Measurements from ENCODE around the gene NUDT16L1.
A peak's percentile ranks its signal among the peaks of the same experiment; 100 is the strongest.

The NUDT16L1 gene

DNA sequence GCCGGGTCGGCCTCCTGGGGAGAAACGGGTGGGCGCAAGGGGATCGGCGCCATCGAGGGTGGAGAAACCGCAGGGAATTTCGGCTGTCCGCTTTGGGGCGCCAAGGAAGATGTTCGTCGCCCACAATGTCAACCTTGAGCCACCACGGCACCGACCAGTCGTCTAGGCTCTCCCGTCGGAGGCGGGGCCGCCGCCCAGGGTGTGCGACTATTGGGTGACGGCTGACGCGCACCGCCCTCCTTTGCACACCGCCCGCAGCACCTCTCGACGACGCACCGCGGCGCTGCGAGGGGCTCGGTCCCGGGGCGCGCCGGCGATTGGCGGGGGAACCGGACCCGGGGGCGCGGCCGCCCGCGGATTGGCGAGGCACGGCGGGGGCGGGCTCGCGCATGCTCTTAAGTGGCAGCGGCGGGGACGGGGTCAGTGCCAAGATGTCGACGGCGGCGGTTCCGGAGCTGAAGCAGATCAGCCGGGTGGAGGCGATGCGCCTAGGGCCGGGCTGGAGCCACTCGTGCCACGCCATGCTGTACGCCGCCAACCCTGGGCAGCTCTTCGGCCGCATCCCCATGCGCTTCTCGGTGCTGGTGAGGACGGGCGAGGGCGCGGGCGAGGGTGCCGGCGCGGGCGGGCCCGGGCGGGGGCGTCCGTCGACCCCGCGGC lies at the start of gene NUDT16L1:
TSS of gene NUDT16L1 (plus strand) at position 267 of the 660 bp plus-strand sequence. CDS start at position 432, 165 bp downstream.
- peak; percentile 78 to 95 for DNase-seq

DNA sequence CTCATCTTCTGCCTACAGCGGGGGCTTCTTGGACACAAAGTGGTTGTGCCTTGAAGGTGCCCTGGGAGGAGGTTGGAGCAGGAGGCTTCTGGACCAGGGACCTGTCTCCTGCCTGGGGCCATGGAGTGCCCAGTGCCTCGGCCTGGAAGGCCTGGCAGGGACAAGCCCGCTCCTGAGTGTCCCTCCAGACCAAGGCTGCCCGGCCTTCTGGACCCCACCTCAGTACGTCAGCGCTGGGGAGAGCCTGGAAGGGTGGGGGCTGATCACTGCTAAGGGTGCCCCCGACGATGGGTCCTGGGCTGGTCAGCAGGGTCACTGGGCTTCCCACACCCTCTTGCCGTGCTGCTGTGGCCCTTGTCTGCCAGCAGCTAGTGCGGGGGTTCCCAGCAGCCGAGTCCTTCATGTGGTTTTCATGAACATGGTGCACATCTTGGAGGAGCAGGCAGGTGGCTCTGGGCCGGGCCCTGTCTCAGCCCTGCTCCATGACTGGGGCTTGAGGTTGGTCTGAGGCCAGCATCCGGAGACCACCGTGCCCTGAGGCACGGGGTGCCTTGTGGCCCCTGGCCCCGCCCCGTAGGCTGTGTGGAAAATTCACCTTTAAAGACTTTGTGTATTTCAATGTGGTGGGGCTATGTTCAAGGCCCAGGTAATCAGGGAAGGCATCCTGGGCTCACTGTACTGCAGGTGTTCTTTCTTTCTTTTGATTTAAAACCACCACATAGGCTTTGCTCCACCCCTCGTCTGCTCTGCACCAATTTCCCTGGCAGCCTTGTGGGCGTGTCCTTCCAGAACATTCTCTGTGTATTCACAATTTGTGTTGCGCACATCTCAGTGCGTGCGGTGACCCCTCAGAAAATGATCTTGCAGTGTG lies 46.4 kb upstream of the NUDT16L1 start:
- DNase-seq: no peak

DNA sequence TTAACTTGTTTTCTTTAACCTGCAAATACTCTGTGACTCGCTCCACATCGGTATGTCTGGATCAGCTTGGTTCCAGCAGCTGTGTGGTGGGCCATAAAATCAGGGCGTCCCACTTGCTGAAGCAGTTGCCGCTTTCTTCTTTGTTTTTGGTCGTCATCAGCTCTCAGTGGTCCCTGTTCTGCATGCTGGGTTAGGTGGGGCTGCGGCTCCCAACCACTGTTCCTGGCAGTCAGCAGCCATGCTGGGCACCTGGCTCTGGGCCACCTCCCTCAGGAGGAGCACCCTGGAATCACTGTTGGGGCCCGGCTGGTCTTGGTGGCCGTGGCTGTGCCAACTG lies 45.8 kb upstream of the NUDT16L1 start:
- no peak for DNase-seq

DNA sequence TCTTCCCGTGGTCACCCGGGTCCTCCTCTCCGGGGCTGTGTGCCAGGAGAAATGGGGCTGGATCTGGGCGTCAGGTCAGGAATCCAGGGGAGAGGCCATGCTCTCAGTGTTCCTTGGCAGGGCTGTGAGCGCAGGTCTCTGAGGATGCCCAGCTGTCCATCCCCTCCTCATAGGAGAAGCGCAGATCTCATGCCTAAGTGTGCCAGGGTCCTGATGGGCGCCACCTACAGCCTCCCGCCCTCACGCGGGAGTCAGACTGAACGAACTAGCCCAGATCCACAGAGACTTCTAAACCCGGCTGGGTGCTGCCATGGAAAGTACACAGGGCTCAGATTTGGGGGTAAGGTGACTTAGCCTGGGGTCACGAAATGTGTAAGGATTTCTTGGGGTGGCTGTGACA lies 44.4 kb upstream of the NUDT16L1 start:
- DNase-seq: no peak

DNA sequence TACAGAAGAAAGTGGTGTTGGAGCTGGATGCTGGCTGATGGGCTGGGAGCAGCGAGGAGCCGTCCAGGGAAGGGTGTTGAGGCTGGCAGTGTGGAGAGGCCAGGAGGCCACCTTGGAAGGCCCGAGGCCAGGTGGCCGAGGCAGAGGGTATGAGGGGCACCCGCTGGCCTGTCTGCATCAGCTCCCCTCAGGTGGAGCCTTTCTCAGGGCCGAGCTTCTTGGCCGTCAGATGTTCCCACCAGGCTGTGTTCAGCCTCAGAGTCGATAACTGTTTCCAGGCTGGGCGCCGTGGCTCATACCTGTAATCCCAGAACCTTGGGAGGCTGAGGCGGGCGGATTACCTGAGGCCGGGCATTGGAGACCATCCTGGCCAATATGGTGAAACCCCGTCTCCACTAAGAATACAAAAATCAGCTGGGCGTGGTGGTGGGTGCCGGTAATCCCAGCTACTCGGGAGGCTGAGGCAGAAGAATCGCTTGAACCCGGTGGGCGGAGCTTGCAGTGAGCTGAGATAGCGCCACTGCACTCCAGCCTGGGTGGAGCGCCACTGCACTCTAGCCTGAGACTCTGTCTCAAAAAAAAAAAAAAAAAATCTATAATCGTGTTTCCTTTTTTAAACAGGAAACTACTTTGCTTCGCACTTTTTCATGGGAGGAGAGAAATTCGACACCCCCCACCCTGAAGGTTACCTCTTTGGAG lies 43.5 kb upstream of the NUDT16L1 start:
- DNase-seq: no peak

DNA sequence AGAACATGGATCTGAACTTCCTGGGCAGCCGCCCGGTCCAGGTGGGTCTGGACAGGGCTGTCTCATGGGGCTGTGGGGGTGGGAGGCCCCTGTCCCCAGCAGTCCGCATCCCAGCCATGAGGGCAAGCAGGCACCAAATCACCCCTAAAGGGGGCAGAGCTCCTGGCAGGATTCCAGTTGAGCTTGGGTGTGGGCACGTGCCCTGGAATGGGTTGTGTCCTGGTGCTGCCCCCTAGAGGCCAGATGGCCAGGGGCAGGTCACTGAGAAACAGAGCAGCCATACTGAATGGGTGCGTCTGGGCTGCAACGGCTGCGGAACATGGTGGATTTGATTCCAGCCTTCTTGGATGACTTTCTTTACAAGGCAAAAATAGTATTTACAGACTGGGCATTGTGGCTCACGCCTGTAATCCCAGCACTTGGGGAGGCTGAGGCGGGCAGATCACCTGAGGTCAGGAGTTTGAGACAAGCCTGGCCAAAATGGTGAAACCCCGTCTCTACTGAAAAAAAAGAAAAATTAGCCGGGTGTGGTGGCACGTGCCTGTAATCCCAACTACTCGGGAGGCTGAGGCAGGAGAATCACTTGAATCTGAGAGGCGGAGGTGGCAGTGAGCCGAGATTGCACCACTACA lies 42.8 kb upstream of the NUDT16L1 start:
- peak; percentile 32 to 54 for DNase-seq

DNA sequence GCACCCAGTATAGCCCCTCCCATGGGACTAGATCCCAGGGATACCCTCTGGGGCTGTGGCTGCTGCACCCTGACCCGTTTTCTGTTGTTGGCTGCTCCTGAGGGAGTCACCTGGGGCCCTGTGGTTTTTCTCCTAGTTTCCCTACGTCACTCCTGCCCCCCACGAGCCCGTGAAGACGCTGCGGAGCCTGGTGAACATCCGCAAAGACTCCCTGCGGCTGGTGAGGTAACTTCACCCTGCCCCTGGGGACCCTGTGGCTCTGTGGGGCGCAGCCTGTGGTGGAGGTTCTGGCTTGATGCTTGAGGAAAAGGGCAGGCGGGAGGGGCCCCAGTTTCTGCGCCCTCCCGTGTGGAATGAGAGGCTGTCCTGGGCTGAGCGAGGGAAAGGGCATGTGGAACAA lies 41.5 kb upstream of the NUDT16L1 start:
- DNase-seq: no peak

DNA sequence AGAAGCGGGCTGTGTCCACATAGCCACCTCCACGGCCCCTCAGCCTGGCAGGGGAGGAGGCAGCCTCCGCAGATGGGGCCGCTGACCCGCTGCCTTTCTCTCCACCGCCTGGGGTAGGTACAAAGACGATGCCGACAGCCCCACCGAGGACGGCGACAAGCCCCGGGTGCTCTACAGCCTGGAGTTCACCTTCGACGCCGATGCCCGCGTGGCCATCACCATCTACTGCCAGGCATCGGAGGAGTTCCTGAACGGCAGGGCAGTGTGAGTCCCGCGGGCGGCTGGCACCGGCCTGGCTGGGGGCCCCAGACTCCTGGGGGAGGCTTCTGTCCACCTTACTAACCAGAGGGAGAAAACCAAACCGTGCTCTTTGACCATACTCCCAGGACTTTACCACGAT lies 40.8 kb upstream of the NUDT16L1 start:
- DNase-seq: no peak

- no peak for DNase-seq
Measured at GRCh38 chr16:4654011-4654963, 39.1 kb upstream of the NUDT16L1 start.

DNA sequence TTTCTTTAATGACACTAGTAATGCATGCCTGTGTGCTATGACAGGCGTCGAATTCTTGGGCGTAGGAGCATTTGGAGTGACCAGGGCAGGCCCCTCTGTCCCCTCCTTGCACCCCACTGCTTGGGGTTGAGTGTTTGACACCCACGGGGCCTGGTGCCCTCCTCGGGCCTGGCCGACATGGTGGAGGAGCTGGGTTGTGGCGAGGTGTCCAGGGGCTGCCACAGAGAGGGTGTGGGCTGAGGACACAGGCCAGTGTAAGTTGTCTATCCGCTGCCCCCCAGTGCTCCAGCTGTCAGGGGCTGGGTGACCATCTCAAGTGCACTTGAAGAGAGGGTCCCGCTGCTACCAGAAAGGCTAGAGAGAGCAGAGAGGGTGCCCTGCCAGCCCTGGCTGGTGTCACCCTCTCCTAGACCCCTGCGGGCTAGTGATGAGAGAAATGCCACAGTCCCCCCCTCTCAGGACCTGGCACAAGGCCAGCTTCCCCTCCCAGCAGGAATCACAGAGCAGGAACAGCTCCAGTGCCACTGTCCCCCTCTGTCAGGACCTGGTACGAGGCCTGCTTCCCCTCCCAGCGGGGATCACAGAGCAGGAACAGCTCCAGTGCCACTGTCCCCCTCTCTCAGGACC lies 38.3 kb upstream of the NUDT16L1 start:
- no peak for DNase-seq

DNA sequence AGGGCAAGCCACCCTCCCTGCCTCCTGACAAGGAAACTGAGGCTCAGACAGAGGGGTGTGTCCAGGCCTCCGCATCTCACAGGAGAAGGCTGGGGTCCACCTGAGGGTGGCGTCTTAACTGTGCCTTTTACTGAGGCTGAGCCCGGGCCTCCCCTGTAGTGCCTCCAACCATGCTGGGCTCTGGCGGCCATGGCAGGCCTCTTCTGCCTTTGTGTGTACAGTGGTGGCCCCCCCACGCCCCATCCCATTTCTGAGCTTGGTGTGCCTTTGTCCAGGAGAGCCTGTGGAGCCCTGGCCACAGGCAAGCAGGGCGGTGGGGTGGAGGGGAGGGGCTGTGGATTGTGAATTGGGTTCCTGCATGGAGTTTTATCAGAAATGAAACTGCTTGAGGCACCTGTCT lies 37.6 kb upstream of the NUDT16L1 start:
- no peak for DNase-seq

- DNase-seq: no peak
Measured at GRCh38 chr16:4656221-4656620, 37.1 kb upstream of the NUDT16L1 start.

DNA sequence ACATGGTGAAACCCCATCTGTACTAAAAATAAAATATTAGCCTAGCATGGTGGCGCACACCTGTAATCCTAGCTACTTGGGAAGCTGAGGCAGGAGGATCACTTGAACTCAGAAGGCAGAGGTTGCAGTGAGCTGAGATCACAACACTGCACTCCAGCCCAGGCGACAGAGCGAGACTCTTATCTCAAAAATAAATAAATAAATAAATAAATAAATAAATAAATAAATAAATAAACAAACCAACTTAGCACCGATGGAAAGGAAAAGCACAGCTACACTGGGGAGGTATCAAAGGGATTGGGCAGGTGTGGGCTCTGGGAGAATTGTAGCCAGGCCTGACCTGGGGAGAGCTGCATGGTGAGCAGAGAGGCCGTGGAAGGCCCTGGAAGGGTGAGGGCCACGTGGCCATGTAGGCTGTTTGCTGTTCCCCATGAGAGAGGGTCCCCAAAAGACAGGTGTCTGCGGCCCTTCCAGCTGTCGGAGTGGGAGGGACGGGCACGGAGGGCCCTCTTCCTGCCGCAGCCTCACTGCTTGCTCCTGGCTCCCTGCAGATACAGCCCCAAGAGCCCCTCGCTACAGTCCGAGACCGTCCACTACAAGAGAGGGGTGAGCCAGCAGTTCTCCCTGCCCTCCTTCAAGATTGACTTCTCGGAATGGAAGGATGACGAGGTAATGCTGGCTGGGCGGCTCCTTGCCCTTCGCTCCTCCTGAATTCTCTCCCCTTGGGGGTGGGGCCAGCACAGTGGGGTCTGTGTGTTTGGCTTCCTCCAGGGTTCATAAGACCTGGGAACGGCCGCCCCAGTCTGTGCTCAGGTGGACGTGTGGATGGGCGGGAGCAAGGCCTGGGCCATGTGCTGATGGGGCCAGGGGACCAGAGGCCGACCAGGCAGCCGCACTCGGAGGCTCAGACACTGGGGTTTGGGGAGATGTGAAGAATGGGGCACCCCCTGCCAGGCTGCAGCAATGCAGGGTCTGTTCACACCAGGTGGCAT lies 36.4 kb upstream of the NUDT16L1 start:
- no peak for DNase-seq

DNA sequence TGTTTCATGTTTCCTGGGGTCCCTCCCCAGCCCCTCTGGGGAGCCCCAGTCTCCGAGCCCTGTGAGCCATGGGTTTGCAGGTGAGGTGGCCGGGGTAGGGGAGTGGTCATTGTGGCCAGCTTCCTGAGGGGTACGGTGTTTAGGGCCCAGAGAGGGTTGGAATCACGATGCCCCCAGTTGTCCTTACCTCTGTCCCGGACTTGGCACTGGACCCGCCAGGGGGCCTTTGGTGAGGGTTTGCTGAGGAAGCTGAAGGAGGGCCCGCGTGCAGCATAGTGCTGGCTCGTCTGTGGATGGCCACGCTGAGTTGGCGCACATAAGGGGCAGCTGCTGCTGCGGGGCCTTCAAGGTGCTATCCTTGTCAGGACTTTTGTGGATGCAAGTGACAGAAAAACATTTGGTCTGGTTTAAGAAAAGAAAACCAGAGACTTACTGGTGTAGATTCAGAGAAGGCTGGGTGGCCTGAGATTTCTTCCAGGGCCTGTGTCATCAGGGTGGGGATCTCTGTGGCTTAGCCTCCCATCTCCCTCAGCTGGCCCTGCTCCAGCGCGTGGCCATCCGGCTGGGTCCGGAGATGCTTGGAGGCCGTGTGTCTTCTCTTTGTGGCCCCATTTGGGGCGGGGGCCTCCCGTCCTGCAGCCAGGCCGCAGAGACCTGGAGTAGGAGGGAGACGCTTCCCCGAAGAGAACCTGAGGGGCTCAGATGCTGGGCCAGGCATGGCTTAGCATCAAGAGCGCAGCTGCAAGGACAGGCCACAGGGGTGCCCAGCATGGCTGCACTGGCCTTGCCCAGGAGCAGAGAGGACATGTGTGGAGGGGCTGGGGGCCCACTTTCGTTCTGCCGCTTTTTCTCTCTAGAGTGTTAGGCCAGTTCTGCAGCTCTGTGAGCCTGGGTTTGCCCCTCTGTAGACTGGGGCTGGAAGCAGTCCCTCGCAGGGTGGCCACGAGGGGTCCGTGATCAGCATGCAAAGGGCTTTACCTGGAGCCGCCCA lies 33.7 kb upstream of the NUDT16L1 start:
- DNase-seq: no peak

GRCh38 chr16:4660454-4661007 lies 32.8 kb upstream of the NUDT16L1 start:
- no peak for DNase-seq

GRCh38 chr16:4661661-4662060 lies 31.7 kb upstream of the NUDT16L1 start:
- DNase-seq: no peak

DNA sequence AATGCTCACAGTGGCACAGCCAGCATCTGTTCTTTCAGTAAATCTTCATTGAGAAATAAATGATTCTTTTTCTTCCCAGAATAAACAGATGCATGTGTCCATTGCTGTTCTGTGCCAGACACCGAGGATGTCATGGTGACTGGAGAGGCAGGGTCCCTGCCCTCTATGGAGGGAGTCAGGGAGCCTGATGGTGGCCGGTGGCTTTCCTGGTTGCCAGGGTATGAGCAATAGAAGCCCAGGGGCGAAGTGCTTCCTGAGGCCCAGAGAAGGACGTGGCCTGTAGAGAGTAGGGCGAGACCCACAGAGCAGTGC lies 29.9 kb upstream of the NUDT16L1 start:
- DNase-seq: no peak

DNA sequence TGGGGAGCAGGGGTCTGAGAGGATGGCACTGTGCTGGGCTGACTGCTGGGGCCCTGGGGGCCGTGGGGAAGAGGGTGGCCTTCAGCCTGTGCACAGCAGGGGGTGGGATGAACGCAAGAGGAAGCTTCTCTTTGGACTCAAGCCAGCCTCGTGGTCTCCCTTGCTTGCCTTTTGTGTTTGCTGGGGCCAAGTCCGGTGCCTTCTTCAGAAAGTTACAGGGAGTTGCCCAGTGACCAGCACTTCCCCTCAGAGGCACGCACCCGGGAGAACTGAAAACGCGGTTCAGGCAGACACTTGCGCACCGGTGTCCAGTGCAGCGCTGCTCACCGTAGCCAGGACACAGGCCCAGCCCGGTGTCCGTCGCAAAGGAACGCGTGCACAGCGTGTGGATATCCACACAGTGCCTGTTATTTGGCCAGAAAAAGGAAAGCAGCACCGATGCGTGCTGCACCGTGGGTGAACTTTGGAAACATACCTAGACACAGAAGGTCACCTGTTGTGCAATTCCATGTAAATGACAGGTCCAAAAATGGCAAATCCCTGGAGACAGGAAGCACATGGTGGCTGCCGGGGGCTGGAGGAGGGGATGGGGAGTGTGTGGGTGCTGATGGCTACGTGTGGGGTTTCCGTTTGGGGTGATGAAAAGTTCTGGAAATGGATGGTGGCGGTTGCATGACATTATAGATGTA lies 29.4 kb upstream of the NUDT16L1 start:
- no peak for DNase-seq

Measured in NCI-H526 (cell line).